ENCODE results near the gene ZNF335. TPM values are rescaled to one million over a fixed set of nuclear protein-coding genes. Genes with fewer than 3 reads are reported as not detected.

The ZNF335 gene
- total and polyA plus RNA-seq, 2 of the 8 experiments (the other 6 are each of a cell fraction or from before 2014, with no cell fraction given), result 12.4 to 14.6 TPM

GRCh38 chr20:46013829-46014516 is 42.0 kb upstream of the ZNF335 start:
- H2BK15ac ChIP-seq (ENCODE audit: low read length), result peak overlapping the region; percentile 81; the same call in 1 of the 2 replicates
- H4K8ac ChIP-seq (ENCODE audit: extremely low read depth, insufficient read depth, low read length), result peak overlapping the region; percentile 58; the same call in 1 of the 2 replicates
- FAIRE-seq (no peak), DNase-seq (ENCODE audit: low read depth in 1 of 2, low spot score in 2 of 2) (peak in 1 of 2 experiments; percentile 91)
- ChIA-PET CTCF (ENCODE audit: partially characterized antibody) (interaction anchor here (0.5 to 5.0 kb wide), 51 partner anchors 10 to 720 kb away, joined by 3 to 156 read pairs (median 4); partner anchors contain the start of genes CD40, SLC12A5 and ZNF335), POLR2A (ENCODE audit: partially characterized antibody) (interaction anchor here (0.8 to 3.2 kb wide), 9 partner anchors 9 to 80 kb away, joined by 3 to 12 read pairs (median 3); partner anchors contain the start of genes PCIF1, SLC12A5 and ZNF335)
- H2AK5ac ChIP-seq (ENCODE audit: low read depth, low read length), result no peak overlapping the region
- peaks cover 4% of the 10 kb centered on the region; the same call in 1 of the 2 replicates for H3K23me2 ChIP-seq (ENCODE audit: low read depth, low read length)
- peaks cover 0 to 4% (median 2%) of the 10 kb centered on the region in 4 experiments; a peak in 3 of 7 replicates for H3K4me1 ChIP-seq (replicated peaks in 1 of 4; ENCODE audit: control insufficient read depth in 3 of 4, insufficient read depth in 4 of 4, low read length in 3 of 4)
- peak overlapping the region; percentile 66; the same call in 1 of the 2 replicates for H2BK5ac ChIP-seq (ENCODE audit: low read depth, low read length)
- H3K36me3 ChIP-seq (ENCODE audit: control insufficient read depth in 2 of 4, insufficient read depth in 4 of 4, low read length in 3 of 4), result no peaks in the 10 kb centered on the region
- H2BK20ac ChIP-seq (ENCODE audit: low read length), result peak overlapping the region; percentile 72; the same call in 1 of the 2 replicates
- no peak overlapping the region for H3K56ac ChIP-seq (replicated peaks; ENCODE audit: insufficient read length, low read depth, low read length)
- H4K20me1 ChIP-seq (replicated peaks in 1 of 2; ENCODE audit: control insufficient read depth in 1 of 2, insufficient read depth in 2 of 2, low read length in 2 of 2), result peaks cover 0 to 5% of the 10 kb centered on the region in 2 experiments
- H2AFZ ChIP-seq (ENCODE audit: low read length), result peak overlapping the region; percentile 87; the same call in 1 of the 2 replicates
- peak overlapping the region; percentile 75 for H4K91ac ChIP-seq (replicated peaks; ENCODE audit: insufficient read length, low read length)
- H2BK120ac ChIP-seq (replicated peaks; ENCODE audit: low read depth, low read length), result no peak overlapping the region
- no peaks in the 10 kb centered on the region for H3K9me3 ChIP-seq (ENCODE audit: insufficient read depth in 2 of 2, low read depth in 1 of 2, low read length in 1 of 2)
- H3K23ac ChIP-seq (ENCODE audit: insufficient read length), result no peak overlapping the region
- peak overlapping the region; percentile 23 to 60 (median 38) for H3K4me3 ChIP-seq (ENCODE audit: extremely low read depth in 1 of 4, insufficient read depth in 2 of 4, low read depth in 3 of 4, low read length in 4 of 4)
- no peaks in the 10 kb centered on the region for H3K79me2 ChIP-seq (ENCODE audit: control insufficient read depth in 1 of 2, insufficient read depth in 2 of 2, low read length in 2 of 2)
- H3K9ac ChIP-seq (replicated peaks in 1 of 4; ENCODE audit: extremely low read depth in 1 of 4, low read depth in 3 of 4, low read length in 3 of 4), result 0 out of 7 replicates have a peak overlapping the region, but pooled peaks of 1 of the 4 experiments have one; percentile 24
- H3K18ac ChIP-seq (ENCODE audit: extremely low read depth, low read length), result peak overlapping the region; percentile 90
- H2BK12ac ChIP-seq (ENCODE audit: low read depth, low read length), result no peak overlapping the region
- no peak overlapping the region for H4K5ac ChIP-seq (ENCODE audit: insufficient read length, low read depth, low read length)
- H3K27me3 ChIP-seq (replicated peaks in 1 of 4; ENCODE audit: control insufficient read depth in 3 of 4, extremely low read depth in 1 of 4, insufficient read depth in 3 of 4, low read length in 3 of 4), result peaks cover 0 to 7% (median 5%) of the 10 kb centered on the region in 4 experiments; a peak in 4 of 7 replicates
- no peaks in the 10 kb centered on the region for H3K79me1 ChIP-seq (ENCODE audit: low read depth, low read length)
- H3K27ac ChIP-seq (ENCODE audit: low read depth, low read length), result 0 out of 2 replicates have a peak overlapping the region, but pooled peaks have one; percentile 4
- no peak overlapping the region for H3K14ac ChIP-seq (ENCODE audit: insufficient read length)
- H3K4ac ChIP-seq (replicated peaks; ENCODE audit: insufficient read length, low read depth, low read length), result peak overlapping the region; percentile 65
- 2% methylated on average over 62 of the region's 67 CpGs; no CpG with 5 or more reads in 1 of the 2 experiments for WGBS, 2 experiments (ENCODE audit: extremely low coverage in 1 of 2, insufficient coverage in 1 of 2, insufficient read length in 1 of 2, insufficient replicate concordance in 2 of 2, low coverage in 1 of 2, low lambda C conversion rate in 2 of 2, missing lambda C conversion rate in 1 of 2)
- H3K4me2 ChIP-seq (ENCODE audit: insufficient read depth in 1 of 2, low read depth in 2 of 2, low read length in 2 of 2), result peak overlapping the region; percentile 20 to 85
- TF ChIP-seq POLR2A (IDR thresholded peaks at IDR 0.05; ENCODE audit: control extremely low read depth in 1 of 2, low read depth in 2 of 2, low read length in 2 of 2) (peak in 1 of 2 experiments; percentile 45; a peak in 1 of 3 replicates), GABPA (IDR thresholded peaks at IDR 0.05; ENCODE audit: borderline replicate concordance, insufficient read depth, low read length) (peak; percentile 52; the same call in 1 of the 2 replicates), CREB1 (IDR thresholded peaks at IDR 0.05) (peak; percentile 67), SRF (IDR thresholded peaks at IDR 0.05; ENCODE audit: low read depth, low read length) (no peak), EGR1 (IDR thresholded peaks at IDR 0.05; ENCODE audit: borderline replicate concordance, low read depth, low read length) (no peak), POU5F1 (IDR thresholded peaks at IDR 0.05; ENCODE audit: low read depth, low read length) (no peak), GTF2F1 (IDR thresholded peaks at IDR 0.05; ENCODE audit: borderline replicate concordance, low read depth, low read length) (no peak), KDM1A (IDR thresholded peaks at IDR 0.05; ENCODE audit: borderline replicate concordance, low read length) (peak; percentile 62; the same call in 1 of the 2 replicates), KDM4A (IDR thresholded peaks at IDR 0.05; ENCODE audit: low read depth, low read length, severe bottlenecking) (peak; percentile 62), ZNF274 (IDR thresholded peaks at IDR 0.05; ENCODE audit: borderline replicate concordance, extremely low read depth, low read length) (no peak), HDAC2 (IDR thresholded peaks at IDR 0.05; ENCODE audit: borderline replicate concordance in 1 of 2, low read depth in 2 of 2, low read length in 2 of 2) (peak; percentile 12 to 74; a peak in 2 of 4 replicates)

Measured in H1 (cell line).